Panc1 (cell line): ENCODE results near the gene POLR3E.

Experiments used
- POLR2AphosphoS5 ChIP-seq: IDR thresholded peaks from 2 replicates; pipeline ENCODE4 v1.6.1; 2012; ENCODE audit warnings: mild to moderate bottlenecking, low read depth, low read length, moderate library complexity
- SIN3A ChIP-seq: IDR thresholded peaks from 2 replicates; pipeline ENCODE4 v1.6.1; 2012; ENCODE audit warnings: low read depth, mild to moderate bottlenecking, low read length, moderate library complexity, borderline replicate concordance; ENCODE audit not compliant: insufficient read depth
- TF ChIP-seq, protein P1 (sequence below): fragments of 450-650 bp; IDR thresholded peaks from 2 replicates; pipeline ENCODE4 v1.5.1; 2017; ENCODE audit warnings: mild to moderate bottlenecking

DNA sequence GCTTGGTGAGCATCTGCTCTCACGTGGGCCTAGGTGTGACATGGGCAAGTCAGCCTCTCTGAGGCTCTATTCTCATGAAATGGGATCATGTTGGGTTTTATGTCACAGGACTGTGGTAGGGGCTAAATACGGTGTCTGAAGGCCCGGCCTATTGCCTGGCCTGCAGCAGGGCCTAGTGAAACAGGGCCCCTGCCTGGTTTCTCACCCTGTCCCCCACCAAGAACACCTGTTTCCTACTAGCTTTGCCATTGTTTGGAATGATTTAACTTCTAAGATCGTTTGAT is 29.1 kb downstream of the POLR3E start:
- TF ChIP-seq, protein P1, sequence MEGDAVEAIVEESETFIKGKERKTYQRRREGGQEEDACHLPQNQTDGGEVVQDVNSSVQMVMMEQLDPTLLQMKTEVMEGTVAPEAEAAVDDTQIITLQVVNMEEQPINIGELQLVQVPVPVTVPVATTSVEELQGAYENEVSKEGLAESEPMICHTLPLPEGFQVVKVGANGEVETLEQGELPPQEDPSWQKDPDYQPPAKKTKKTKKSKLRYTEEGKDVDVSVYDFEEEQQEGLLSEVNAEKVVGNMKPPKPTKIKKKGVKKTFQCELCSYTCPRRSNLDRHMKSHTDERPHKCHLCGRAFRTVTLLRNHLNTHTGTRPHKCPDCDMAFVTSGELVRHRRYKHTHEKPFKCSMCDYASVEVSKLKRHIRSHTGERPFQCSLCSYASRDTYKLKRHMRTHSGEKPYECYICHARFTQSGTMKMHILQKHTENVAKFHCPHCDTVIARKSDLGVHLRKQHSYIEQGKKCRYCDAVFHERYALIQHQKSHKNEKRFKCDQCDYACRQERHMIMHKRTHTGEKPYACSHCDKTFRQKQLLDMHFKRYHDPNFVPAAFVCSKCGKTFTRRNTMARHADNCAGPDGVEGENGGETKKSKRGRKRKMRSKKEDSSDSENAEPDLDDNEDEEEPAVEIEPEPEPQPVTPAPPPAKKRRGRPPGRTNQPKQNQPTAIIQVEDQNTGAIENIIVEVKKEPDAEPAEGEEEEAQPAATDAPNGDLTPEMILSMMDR = no peak
- TF ChIP-seq SIN3A = no peak
- no peak for TF ChIP-seq POLR2AphosphoS5
